ENCODE data around the gene B4GALT2.

B4GALT2 gene

GRCh38 chr1:44008259-44008658 lies 29.2 kb downstream of the B4GALT2 start:
- no peak for DNase-seq

GRCh38 chr1:44010935-44011471 lies 32.0 kb downstream of the B4GALT2 start:
- no peak for DNase-seq

DNA sequence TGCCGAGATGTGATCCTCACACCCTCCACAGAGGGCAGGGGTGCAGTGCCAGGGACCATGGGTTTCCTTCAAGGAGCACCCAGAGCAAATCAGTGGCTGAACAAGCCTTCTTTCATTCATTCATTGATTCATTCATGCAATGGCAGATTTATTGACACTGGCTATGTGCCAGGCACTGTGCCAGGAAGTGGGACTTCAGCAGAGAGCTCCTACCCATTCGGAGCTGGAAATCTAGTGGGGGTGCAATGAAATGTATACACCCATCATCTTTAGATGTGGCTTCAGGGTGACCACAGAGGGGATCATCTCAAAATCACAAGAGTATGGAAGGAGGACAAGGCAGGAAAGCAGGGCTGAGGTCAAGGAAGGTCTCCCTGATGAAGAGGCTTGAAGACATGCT lies 33.4 kb downstream of the B4GALT2 start:
- no peak for DNase-seq

- no peak for DNase-seq
Observed at GRCh38 chr1:44012941-44013609, 34.1 kb downstream of the B4GALT2 start.

DNA sequence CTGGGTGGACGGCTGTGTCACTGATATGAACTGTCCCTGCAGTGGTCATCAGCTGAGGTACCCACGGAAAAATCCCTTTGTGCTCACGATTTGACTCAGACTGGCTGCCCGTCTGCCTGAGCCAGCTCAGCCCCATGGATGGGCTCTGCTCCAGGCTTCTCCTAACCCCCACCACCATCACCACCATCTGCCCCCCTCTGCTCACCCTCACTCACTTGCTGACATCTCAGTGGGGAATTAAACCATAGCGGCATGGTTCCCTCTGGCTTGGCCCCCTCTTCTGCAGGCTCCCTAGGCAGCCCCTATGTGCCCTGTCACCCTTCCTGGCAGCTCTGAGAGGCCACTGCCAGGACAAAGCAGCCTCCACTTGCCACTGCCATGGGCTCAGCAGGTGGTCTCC lies 34.9 kb downstream of the B4GALT2 start:
- DNase-seq = no peak

- no peak for DNase-seq
Observed at GRCh38 chr1:44014365-44015104, 35.5 kb downstream of the B4GALT2 start.

GRCh38 chr1:44015206-44015605 lies 36.2 kb downstream of the B4GALT2 start:
- no peak for DNase-seq

GRCh38 chr1:44016041-44016889 lies 37.3 kb downstream of the B4GALT2 start:
- DNase-seq = no peak

- DNase-seq = no peak
Observed at GRCh38 chr1:44016890-44017400, 37.9 kb downstream of the B4GALT2 start.

- DNase-seq = no peak
Observed at GRCh38 chr1:44019466-44019948, 40.5 kb downstream of the B4GALT2 start.

DNA sequence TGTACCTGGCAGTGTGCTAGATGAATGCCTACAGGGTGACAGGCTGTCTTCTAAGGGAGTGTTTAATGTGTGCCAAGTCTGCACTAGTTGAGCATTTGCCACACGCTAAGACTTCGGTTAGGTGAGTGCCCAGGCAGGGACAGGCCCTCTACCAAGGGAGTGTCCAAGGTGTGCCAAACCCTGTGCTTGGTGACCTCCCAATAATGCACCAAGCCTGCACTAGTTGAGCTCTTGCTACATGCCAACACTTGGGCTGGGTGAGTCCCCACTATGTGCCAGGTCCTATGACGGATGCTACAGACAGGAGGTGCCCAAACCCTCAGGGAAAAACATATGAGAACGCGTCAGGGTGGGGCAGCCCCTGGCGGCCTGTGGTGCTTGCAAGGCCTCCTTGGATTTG lies 41.5 kb downstream of the B4GALT2 start:
- DNase-seq = no peak

DNA sequence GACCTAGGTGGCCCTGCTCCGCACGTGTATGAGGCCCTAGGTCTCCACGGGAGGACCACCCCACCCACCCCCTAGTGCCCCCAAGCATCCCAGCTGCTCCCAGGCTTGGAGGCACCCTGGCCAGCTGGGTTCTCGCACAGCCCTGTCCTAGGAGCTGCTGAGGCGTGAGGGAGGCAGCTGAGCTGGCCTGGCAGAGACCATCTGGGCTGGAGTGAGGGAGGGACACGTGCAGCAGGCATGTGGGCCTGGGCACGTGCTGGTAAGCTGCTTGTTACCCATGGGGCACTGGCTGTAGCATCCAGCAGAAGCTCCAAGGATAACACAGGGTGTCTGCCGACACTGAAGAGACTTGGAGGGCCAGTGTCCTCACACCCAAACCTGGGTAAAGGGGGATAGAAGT lies 42.1 kb downstream of the B4GALT2 start:
- no peak for DNase-seq

DNA sequence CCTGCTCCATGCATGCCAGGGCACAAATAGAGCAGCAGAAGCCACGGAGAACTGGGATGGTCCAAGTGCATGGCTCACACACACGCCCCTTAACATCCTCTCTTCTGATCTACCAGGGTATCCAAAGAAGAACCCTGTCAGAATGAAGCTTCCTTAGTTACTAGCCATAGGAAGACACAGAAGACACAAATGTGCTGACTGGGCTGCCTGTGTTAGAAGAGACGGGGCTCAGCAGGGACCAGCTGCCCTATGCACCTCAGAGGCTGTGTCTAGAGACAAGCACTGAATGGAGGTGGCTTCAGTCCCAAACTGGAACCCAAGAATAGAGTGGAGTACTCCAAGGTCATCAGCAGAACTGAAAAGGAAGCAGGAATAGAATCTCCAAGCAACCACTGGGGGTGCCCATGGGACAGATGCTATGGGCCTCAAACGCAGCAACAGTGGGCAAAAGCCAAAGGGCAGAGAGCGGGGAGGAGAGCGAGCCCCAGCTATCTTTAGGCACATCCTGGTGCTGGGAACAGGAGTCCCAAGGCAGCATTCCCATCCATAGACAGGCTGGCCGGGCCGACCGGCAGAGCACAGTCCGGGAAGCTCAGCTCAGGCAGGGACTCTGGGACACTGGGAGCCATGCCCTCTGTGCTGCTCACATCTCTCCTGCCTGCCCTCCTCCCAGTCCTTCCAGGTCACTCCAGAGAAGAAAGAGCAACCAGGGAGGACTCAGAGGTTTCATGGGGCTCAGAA lies 42.7 kb downstream of the B4GALT2 start:
- DNase-seq = no peak

- DNase-seq = no peak
Observed at GRCh38 chr1:44024031-44024902, 45.3 kb downstream of the B4GALT2 start.

- no peak for DNase-seq
Observed at GRCh38 chr1:44024903-44025525, 46.0 kb downstream of the B4GALT2 start.

- DNase-seq = no peak
Observed at GRCh38 chr1:44025816-44026215, 46.8 kb downstream of the B4GALT2 start.

GRCh38 chr1:44027320-44027719 lies 48.3 kb downstream of the B4GALT2 start:
- no peak for DNase-seq

GRCh38 chr1:44029260-44029910 lies 50.4 kb downstream of the B4GALT2 start:
- DNase-seq = no peak

GRCh38 chr1:44029911-44030604 lies 51.0 kb downstream of the B4GALT2 start:
- DNase-seq = peak; percentile 91
